Measurements from ENCODE around the gene TRIM9. TPM values are rescaled to one million over a fixed set of nuclear protein-coding genes. Genes with fewer than 3 reads are reported as not detected.
A peak's percentile ranks its signal among the peaks of the same experiment; 100 is the strongest.

The TRIM9 gene
- total and polyA plus RNA-seq, 2 of the 4 experiments (the other 2 are of a cell fraction), result under 0.01 to 0.09 TPM

GRCh38 chr14:51070726-51071125, 24.2 kb downstream of the TRIM9 start:
- 100% methylated on average over 1 of the region's 4 CpGs; no CpG with 5 or more reads in 1 of the 2 experiments for WGBS, 2 experiments (ENCODE audit: extremely low coverage in 2 of 2, insufficient read length in 1 of 2)
- Histone ChIP-seq H3K18ac (ENCODE audit: low read depth, low read length) (no peak overlapping the region), H3K14ac (replicated peaks; ENCODE audit: low read depth, low read length) (no peak overlapping the region), H3K56ac (ENCODE audit: extremely low read depth, insufficient read depth, low read length) (no peak overlapping the region), H3K27me3 (ENCODE audit: control insufficient read depth, insufficient read depth, low read length) (peaks cover 23% of the 10 kb centered on the region), H3K9ac (ENCODE audit: low read depth, low read length) (no peak overlapping the region), H3K9me1 (ENCODE audit: insufficient read depth, low read length) (no peaks in the 10 kb centered on the region), H2AK9ac (replicated peaks; ENCODE audit: low read depth, low read length, poor library complexity) (no peak overlapping the region), H3K4ac (ENCODE audit: low read depth, low read length) (no peak overlapping the region), H2BK20ac (ENCODE audit: low read depth, low read length) (no peak overlapping the region), H4K5ac (ENCODE audit: low read depth, low read length) (no peak overlapping the region), H2BK120ac (ENCODE audit: low read depth, low read length) (no peak overlapping the region), H3K23ac (ENCODE audit: low read depth, low read length) (no peak overlapping the region), H4K20me1 (ENCODE audit: insufficient read depth, low read length) (no peaks in the 10 kb centered on the region), H3K36me3 (ENCODE audit: control insufficient read depth, insufficient read depth, low read length) (no peaks in the 10 kb centered on the region), H3K79me1 (ENCODE audit: low read depth in 1 of 2, low read length in 2 of 2) (no peaks in the 10 kb centered on the region), H3K4me3 (ENCODE audit: insufficient read depth, low read depth, low read length) (no peak overlapping the region), H3K27ac (ENCODE audit: insufficient read depth, low read length) (no peak overlapping the region), H2BK5ac (ENCODE audit: low read depth, low read length, poor library complexity, severe bottlenecking) (no peak overlapping the region), H4K91ac (ENCODE audit: insufficient read depth, low read depth, low read length) (no peak overlapping the region), H3K9me3 (ENCODE audit: control insufficient read depth, insufficient read depth, low read length) (no peaks in the 10 kb centered on the region), H2BK15ac (ENCODE audit: low read depth, low read length) (no peak overlapping the region), H2AFZ (replicated peaks; ENCODE audit: low read length, poor library complexity) (no peak overlapping the region), H3K4me1 (ENCODE audit: control insufficient read depth, insufficient read depth, low read length) (no peaks in the 10 kb centered on the region), H3K4me2 (ENCODE audit: low read depth, low read length) (no peak overlapping the region), H4K8ac (ENCODE audit: low read depth in 2 of 2, low read length in 2 of 2) (no peak overlapping the region), H2AK5ac (ENCODE audit: low read depth, low read length) (no peak overlapping the region)
- ATAC-seq (ENCODE audit: low read depth) (no peak), DNase-seq (peak; percentile 2)
- intact Hi-C loops (cut with micrococcal nuclease) (no loop called here), in situ Hi-C loops (cut with MboI; ENCODE audit: low sequenced_read_pairs) (no loop called here), dilution Hi-C loops (cut with HindIII; ENCODE audit: low sequenced_read_pairs, unreplicated experiment) (no loop called here)
- ChIA-PET POLR2A (ENCODE audit: unreplicated experiment) (no interaction called here), CTCF (no interaction called here)
- TF ChIP-seq MAFK (IDR thresholded peaks at IDR 0.05; ENCODE audit: low read depth, low read length) (peak; percentile 57), RFX5 (IDR thresholded peaks at IDR 0.05; ENCODE audit: low read depth, low read length) (no peak), BHLHE40 (IDR thresholded peaks at IDR 0.05; ENCODE audit: low read depth, low read length) (no peak)
- no TSS peak for BruUV-seq (replicated peaks)

Data from IMR-90 (cell line).